SIG-M5 treated with dmso at 0.1 percent for 504 hours (cell line): ENCODE results near the gene TFEB.

ENCODE experiments used
- DNase-seq: peaks from one replicate; lab custom pipeline; 2025; ENCODE audit not compliant: unreplicated experiment; lab: John Stamatoyannopoulos, UW

The TFEB gene

DNA sequence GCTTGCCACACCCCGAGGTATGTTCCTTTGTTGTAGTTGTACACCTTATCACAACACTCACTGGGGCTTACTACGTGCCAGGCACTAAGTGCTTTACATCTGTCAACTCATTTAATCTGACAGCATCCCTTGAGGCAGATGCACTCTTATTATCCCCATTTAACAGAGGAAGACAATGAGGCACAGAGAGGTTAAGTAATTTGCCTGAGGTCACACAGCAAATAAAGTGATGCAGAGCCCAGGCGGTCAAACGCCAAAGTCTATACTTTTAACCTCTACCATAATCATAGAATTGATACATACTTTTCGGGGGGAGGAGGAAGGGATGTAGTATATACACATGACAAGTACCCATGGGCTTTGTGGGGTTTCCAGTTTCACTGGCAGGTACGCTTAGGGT is 59.4 kb downstream of the TFEB start:
- DNase-seq: no peak

DNA sequence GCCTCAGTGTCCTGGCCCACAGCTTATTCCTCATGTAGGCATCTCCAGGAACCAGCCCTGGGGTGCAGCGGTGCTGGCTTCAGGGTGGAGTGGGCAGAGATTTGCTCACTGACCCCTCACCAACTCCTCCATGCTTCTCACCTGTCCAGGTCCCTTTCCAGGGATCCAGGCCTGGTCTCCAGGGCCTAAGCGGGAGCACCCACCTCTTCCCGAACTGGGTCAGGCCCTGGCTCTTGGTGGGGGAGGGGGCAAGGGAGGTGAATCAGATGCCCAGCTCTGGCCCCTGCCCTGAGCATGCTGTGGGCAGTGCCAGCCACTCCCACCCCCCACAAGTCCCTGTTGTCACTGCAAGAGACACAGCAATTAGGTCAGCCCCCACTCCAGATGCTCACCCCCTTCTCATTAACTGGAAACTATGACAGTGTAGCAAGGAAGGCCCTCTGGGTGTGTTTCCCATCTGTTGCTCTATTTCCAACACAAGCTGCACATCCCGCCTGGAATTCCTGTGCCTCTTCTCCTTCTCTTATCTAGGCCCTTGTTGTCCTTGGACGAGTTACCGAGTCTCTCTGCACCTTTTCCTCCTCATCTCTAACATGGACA is 60.1 kb downstream of the TFEB start:
- DNase-seq: no peak

DNA sequence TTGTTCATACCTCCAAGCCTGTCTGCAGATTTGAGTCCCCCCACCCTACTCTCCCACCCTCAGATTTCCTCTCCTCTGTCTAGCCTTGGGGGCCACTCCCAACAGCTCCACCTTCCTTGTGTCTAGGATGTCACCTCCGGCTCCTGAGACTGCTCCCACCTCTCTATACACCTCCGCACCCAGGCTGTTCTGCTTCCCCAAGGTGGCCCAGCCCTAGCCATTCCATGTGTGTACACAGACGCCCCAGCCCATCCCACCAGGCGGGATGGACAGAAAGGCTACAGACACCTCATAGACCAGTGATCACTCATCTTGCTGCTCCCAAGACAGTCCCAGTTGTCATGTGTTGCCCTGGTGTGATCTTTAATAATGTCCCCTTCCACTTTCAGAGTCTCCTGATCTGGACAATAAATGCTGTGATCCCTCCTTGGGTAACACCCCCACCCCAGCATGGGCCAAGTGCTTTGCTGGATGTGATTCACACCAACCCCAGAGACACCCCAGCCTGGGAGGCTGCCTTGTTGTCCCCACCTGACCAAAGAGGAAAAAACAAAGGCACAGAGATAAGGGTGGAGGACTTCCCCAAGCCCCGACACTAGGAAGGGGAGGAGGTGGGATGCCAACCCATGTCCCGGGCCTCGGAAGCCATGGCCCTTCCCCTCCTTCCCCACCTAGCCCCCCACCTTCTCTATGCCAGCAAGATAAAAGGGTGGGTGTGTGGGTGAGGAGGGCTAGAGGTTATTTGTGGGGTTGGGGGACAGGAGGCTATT is 61.0 kb downstream of the TFEB start:
- no peak for DNase-seq

DNA sequence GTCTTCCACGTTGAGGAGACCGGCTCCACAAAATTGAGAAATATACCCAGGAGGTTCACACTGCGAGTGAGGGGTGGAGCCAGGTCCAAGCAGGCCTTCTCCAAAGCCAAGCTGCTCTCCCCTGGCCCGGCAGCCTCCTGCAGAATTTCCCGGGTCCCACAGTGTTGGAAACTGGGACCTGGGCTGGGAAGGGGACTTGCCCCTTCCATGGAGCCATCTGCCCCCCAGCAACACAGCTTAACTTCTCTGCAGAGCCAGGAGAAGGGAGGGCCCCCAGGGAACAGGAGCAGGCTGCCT is 61.8 kb downstream of the TFEB start:
- no peak for DNase-seq

DNA sequence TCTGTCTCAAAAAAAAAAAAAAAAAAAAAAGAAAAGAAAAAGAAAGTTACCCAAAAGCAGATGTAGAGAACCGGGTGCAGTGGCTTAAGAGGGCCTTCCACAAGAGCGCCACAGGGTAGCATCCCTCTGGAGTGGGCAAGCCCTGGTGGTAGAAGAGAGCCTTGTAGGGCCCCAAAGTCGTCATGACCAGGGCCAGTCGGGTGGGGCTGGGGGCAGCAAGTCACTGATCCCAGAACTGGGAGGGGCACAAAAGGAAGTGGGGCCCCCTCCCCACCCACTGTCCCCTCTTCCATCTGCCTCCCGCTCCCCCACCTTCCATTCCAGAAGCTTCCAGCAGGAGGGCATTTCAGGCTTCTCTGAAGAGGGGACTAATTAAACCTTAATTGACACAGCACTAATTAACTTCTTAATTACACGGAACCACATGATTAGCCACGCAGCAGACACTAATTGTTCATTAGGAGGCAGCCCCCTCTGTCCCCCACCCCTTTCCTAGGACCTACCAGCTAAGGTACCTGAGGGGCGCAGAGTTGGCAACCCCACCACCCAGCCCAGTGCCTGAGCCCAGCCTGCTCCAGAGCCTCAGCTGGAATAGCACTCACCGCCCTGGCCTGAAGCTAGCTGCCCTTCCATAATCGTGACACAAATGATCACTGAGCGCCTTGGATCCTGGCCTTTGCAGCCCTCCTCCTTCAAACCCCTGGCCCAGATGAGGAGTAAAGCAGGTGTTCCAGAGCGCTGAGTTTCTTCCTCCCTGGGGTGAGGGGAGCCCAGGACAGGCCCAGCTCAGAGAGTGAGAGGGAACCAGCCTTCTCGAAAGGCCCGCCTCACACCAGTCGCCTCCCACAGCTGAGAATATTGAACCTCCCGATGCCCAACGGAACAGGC is 62.3 kb downstream of the TFEB start:
- no peak for DNase-seq

DNA sequence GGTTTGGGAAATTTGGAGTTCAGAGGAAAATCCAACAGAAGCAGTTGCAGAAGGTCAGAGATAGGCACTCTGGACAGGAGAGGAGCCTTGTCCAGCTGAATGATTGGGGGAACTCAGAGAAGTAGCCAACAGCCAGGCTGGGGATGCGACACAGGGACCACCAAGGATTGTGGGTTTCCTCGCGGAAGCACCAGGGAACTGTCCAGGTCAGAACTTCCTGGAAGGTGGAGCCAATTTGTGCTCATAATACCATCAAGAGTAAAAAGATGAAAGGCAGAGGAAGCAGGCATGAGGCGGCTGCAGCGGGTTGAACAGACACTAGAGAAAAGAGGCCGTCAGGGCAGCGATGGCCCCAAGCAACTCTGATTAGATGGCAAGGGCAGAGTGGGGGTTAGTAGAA is 63.4 kb downstream of the TFEB start:
- no peak for DNase-seq

DNA sequence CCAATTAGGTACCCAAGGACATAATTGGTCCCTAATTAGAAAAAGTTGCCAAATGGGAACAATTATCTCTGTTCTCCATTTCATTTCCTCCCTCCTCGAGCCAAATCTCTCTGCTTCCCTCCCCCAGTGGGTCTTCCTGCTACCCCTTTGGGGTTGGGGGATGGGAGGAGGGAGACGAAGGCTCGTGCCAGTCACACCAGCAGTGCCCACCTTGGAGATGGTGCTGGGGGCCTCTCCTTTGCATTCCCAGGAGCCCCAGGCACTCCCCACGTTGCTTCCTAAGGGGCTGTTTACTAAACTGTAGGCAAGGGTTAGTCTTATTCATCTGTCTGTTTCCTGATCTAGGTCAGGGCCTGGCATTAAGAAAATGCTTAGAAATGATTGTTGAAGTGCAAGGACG is 64.0 kb downstream of the TFEB start:
- no peak for DNase-seq

DNA sequence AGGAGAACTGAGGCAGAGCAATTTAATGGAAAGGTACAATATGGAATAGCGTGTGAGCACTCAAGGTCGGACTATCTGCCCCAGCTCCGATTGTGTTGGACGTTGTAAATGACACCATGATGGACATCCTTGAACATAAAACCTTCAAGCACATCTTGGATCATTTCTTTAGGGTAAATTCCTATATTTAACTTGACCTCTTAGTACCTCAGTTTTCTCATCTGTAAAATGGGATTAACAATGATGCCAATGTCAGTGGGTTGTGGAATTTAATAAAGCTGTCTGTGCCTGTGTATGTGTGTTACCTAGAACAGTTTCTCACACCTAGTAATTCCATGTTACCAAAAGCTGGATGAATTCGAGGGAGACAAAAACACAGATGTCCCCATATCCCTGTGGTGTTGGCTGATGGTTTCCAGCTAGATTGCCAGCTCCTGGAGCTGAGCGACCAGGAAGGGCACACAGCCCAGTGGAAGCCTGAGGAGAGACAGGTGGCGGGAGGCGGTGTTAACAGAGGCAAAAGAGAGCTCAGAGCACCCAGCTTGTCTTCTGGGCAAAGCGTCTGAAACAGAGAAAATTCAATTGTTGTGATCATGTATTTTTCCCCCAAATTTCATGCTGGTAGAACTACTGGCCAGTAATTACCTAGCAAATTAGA is 64.6 kb downstream of the TFEB start:
- DNase-seq: no peak

DNA sequence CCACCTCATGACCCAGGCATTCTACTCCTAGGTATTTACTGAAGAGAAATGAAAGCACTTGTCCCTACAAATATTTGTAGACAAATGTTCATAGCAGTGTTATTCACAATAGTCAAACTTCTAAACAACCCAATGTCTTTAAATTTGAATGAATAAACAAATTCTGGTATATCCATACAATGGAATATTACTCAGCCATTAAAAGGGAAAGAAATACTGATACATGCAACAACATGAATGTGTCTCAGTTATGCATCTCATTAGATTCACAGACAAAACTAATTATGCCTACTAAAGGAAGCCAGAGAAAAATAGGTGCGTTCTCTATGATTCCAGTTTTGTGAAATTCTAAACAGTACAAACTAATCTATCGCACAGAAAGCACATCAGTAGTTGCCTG is 66.4 kb downstream of the TFEB start:
- DNase-seq: no peak

DNA sequence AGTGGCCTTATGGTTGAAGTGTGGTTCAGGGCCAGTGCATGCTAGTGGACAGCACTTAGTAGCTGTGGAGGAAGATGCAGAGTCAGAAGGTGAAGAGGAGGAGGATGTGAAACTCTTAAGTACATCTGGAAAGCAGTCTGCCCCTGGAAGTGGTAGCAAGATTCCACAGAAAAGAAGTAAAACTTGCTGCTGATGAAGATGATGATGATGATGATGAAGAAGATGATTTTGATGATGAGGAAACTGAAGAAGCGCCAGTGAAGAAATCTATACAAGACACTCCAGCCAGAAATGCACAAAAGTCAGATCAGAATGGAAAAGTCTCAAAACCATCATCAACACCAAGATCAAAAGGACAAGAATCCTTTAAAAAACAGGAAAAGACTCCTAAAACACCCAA is 68.2 kb downstream of the TFEB start:
- no peak for DNase-seq

DNA sequence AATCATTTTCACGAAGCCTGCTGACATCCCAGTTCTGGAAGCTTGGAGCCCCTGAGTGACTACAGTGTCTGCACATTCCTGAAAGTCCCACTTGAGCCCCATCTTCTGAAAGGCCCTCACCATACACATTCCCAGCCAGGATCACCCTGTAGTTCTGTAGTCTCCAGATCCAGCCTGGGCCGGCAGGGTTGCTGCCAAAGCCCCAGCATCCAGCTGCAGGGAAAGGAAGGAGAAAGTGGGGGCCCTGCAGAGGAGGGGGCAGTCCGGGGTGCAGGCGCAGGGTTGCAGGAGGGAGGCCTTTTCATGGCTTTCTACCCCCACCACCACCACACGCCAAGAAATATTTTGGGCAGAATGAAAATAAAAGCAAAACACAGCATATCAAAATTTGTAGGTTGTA is 71.1 kb downstream of the TFEB start:
- no peak for DNase-seq

DNA sequence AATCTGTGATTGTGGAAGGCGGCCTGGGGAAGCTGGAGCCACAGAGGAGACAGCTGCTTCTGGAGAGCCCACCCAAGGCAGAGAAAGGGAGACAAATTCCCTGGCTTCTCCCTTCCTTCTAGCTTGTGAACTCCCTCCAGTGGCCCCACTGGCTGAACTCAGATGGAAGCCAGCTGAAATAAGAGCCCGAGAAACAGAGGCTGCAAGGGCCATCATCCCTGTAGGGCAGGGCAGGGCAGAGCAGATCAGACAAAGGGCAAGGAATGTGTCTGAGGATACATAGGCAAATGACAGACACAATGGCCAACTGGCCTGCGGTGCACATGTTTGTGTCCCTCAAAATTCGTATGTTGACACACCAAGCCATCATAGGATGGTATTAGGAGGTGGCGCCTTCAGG is 71.8 kb downstream of the TFEB start:
- DNase-seq: no peak

DNA sequence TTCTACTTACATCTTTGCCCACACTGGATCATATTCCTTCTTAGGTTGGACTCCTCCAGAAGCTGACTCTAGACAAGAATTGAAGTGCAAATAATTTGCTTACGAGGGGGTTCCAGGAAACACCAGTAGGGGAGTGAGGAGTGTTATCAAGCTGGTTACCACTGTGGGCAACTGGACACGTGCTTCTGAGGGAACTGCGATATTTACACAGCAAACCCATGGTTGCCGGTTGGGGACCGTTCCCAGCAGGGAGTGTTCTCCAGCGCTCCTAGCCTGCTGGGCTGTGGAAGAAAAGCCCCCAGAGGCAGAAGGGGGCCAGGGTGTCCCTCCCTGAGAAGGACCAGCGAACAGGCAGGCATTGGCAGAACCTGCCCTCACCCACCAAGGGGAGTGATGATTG is 75.5 kb downstream of the TFEB start:
- DNase-seq: no peak

DNA sequence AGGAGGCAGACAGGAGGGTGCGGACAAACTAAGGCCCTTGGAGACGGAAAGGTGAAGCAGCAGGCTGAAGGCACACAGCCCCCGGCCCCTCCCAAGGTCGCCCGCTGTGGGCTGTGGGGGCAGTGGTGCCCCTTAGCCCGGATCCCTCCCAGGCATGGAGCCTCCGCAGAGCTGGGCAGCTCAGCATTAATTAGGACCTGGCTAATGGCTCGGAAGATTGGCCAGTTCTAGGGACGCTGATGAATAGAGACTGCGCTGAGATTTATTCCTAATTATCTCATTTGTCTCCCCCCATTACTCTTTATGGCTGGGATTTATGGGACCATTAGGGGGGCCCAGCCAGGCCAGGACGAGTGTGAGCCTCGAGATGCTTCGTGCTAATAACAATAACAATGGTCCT is 76.8 kb downstream of the TFEB start:
- no peak for DNase-seq

DNA sequence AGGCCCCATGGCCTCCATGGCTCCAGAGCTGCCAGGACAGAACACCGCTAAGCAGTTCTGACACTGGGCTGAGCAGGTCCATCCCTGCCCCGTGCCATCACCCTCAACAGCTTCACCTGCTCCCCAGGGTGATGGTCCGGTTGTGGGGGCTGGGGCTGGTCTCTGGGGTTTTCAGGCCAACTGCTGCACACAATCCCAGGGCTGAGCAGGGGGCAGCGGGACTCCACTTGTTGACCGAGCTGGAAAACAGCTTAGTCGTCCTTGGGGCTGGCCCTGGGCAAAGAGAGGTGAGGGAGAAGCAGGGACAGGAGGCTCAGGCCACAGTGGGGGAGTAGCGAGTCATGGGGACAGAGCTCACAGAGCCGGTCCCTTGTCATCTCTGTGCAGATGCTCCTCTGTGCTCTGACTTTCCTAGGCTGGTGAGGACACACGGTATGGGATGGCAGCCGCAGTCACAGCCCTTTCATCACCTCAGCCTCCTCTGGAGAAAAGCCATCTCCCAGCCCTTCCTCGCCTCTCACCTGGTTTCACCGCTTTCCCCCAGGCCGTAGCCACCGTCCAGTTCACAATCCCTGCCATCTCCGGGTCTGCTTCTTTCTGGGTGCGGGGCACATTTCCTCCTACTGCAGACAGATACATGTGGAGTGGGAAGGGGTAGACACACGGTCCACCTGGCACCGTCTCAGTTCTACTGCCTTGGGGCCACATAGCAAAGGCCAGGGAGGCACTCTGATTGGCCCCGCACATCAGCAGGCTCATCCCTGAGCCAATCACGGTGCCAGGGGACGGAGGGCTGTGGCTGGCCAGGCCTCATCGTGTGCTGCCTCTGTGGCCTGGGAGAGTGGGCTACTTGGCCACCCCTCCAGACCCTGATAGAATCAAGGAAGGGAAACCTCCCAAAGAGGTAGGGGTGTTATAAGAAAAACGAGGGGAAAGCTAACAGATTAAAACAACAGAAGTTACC is 78.0 kb downstream of the TFEB start:
- no peak for DNase-seq

DNA sequence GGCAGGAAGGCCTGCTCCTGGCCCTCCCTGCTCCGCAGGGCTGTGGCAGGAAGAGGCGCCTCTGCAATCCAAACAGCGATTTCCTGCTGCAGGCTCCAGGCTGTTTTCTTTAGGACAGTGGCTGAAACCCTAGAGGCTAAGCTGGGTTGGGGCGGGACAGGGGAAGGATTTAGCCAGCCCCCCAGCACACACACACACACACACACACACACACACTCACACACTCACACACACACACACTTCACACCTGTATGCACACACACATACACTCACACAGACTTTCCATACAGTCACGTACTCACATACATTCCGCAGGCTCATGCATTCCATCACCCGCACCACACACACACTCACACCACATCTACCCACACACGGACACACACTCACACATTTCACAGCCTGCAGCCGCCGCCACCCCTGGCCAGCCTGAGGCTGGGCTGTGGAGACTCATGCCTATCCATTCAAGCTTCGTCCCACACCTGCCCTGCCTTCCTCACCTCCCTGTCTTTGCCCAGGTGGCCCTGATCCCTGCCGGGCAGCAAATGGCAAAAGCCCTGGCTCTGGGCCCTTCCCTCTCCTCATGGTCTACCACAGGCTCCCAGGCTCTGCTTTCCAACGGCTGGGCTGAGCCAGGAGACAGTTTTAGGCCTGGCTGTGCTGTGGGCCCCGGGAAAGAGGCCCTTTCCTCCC is 79.3 kb downstream of the TFEB start:
- DNase-seq: no peak

DNA sequence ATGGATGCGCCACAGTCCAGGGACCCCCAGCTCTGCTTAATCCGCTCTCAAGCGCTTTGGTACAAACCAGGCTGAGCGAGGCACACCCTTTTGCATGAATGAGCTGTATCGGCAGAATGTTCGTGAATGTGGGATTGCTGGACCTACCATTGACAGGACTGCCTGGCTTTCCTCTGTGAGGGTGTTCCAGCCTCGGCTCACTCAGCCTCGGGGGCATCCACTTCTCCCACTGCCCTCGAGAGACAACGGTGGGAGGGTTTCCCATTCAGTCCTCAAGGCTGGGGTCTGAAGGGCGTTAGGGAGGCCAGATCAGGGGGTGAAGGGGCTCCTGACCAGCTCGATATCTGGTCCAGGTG is 79.8 kb downstream of the TFEB start:
- no peak for DNase-seq

DNA sequence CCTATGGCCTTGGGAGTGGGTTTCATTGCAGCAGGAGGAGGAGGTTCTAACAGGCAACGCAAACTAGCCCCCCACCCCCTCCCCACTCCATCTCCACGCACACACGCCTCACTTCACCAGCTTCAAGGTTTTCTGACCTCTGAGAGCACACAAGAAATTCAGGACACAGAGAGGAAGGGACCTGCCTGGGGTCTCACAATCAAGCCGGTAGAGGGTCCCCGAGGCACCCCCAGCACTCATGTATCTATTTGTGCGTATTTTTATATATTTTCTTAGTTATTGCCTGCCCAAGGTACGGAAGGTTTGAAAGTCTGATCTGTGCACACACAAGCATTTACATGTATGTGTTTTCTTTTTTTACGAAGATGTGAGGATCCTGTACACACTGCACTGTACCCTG is 80.2 kb downstream of the TFEB start:
- no peak for DNase-seq

DNA sequence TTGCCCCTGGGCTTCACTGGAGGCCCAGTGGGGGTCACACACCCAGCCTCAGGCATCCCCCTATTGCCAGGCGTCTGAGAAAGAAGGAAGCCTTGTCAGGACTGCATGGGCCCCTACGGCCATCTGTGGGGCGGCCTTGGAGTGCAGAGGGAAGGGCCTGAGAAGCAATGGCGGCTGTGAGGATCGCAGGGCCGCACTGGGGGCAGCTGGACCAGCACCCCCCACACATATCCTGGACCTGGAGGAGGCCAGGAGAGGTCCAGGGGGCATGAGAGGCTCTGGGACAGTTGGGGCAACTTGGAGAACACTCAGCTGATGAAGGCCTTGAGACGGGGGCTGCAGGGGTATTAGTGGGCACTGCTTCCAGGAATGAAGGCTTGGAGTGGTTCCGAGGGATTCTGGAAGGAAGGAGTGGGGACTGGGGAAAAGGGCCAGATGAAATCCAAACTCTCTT is 80.7 kb downstream of the TFEB start:
- DNase-seq: no peak

DNA sequence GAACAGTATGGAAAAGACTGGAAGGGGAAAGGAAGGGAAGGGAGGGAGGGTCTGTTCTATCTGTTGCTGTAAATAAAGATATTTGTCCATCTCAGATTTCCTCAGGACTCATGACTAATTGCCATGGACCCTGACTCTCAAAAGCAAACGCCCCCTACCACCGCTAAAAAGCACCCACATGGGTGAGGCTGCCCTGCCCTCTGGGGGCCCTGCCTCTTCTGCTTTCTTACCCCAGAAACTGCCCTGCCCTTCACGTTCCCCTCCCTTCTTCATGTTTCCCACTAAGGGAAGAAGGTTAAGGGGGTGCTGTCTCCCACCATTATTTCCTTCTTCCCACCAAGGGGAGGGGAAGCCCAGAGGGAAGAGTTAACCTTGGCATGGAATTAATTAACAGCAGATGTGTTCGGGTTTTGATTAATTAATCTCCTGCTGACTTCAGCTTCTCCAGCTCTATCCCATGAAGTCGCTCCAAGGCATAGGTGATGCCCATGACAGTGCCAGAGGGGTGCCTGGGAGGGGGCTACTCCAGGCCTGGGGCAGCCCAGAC is 81.2 kb downstream of the TFEB start:
- DNase-seq: no peak
